Amygdala (tissue), 56 donors: ENCODE results near the gene ARHGEF16.

Experiments
- DNase-seq, 56 donors: peaks; one replicate each; lab custom pipeline; 2025; lab: John Stamatoyannopoulos, UW

Gene ARHGEF16

GRCh38 chr1:3509721-3510120 lies 55.3 kb downstream of the ARHGEF16 start:
- no peak for DNase-seq

GRCh38 chr1:3510136-3510955 lies 55.9 kb downstream of the ARHGEF16 start:
- peak in 8 of 56 donors; percentile 16 to 43 (median 34) for DNase-seq

- no peak for DNase-seq
Observed at GRCh38 chr1:3510956-3511250, 56.4 kb downstream of the ARHGEF16 start.

GRCh38 chr1:3511306-3511705 lies 56.8 kb downstream of the ARHGEF16 start:
- DNase-seq = no peak

- no peak for DNase-seq
Observed at GRCh38 chr1:3511856-3512255, 57.4 kb downstream of the ARHGEF16 start.

GRCh38 chr1:3514404-3514803 lies 59.9 kb downstream of the ARHGEF16 start:
- no peak for DNase-seq

- DNase-seq = no peak
Observed at GRCh38 chr1:3515272-3515671, 60.8 kb downstream of the ARHGEF16 start.

GRCh38 chr1:3515774-3516480 lies 61.5 kb downstream of the ARHGEF16 start:
- DNase-seq = peak in 1 of 56 donors; percentile 12

GRCh38 chr1:3516481-3516869 lies 62.0 kb downstream of the ARHGEF16 start:
- DNase-seq = no peak

- DNase-seq = no peak
Observed at GRCh38 chr1:3516911-3517675, 62.6 kb downstream of the ARHGEF16 start.

GRCh38 chr1:3518256-3518655 lies 63.8 kb downstream of the ARHGEF16 start:
- DNase-seq = no peak

- no peak for DNase-seq
Observed at GRCh38 chr1:3518756-3519155, 64.3 kb downstream of the ARHGEF16 start.

GRCh38 chr1:3519301-3519885 lies 64.9 kb downstream of the ARHGEF16 start:
- DNase-seq = no peak

- no peak for DNase-seq
Observed at GRCh38 chr1:3520419-3521378, 66.2 kb downstream of the ARHGEF16 start.

- no peak for DNase-seq
Observed at GRCh38 chr1:3521426-3521825, 67.0 kb downstream of the ARHGEF16 start.

GRCh38 chr1:3522112-3522511 lies 67.6 kb downstream of the ARHGEF16 start:
- DNase-seq = no peak

GRCh38 chr1:3522564-3523265 lies 68.2 kb downstream of the ARHGEF16 start:
- DNase-seq = no peak

GRCh38 chr1:3523980-3524379 lies 69.5 kb downstream of the ARHGEF16 start:
- no peak for DNase-seq

GRCh38 chr1:3524556-3525203 lies 70.2 kb downstream of the ARHGEF16 start:
- DNase-seq = no peak
